Epithelial cell of proximal tubule (primary cell): ENCODE data around the gene CCDC97. TPM values are rescaled to one million over a fixed set of nuclear protein-coding genes. Genes with fewer than 3 reads are reported as not detected.

Experiments used
- DNase-seq: peaks from one replicate; pipeline ENCODE4 v3.0.0-alpha.2; 2011; ENCODE audit warnings: low read depth
- H3K4me3 ChIP-seq: 2 replicates; pipeline ENCODE4 v1.5.1; 2011; ENCODE audit warnings: low read depth, mild to moderate bottlenecking, low read length
- CTCF ChIP-seq: conservative IDR thresholded peaks from 2 replicates; pipeline ENCODE4 v1.5.1; 2012; ENCODE audit warnings: low read depth, mild to moderate bottlenecking, low read length
- total RNA-seq: library from RNA; depleted of rRNA; stranded (reverse); fragments of >200 nt; gene quantifications from 2 replicates; pipeline ENCODE4 v1.2.3, GENCODE V29; 2015

CCDC97 gene
- total RNA-seq, 1 donor from 2014 or later: 11.6 TPM

GRCh38 chr19:41328842-41329225, 18.9 kb downstream of the CCDC97 start:
- H3K4me3 ChIP-seq: no peak overlapping the region

GRCh38 chr19:41330481-41330880, 20.5 kb downstream of the CCDC97 start:
- no peak for DNase-seq
- no peak for TF ChIP-seq CTCF
- H3K4me3 ChIP-seq: no peak overlapping the region

More at GRCh38 chr19:41328842-41329225, 18.9 kb downstream of the CCDC97 start:
- DNase-seq: no peak
- TF ChIP-seq CTCF: no peak

- TF ChIP-seq CTCF: no peak
- H3K4me3 ChIP-seq: no peak overlapping the region
- DNase-seq: no peak
These were observed 21.1 kb downstream of the CCDC97 start for GRCh38 chr19:41330946-41331678.

GRCh38 chr19:41332000-41332399, 22.0 kb downstream of the CCDC97 start:
- TF ChIP-seq CTCF: no peak
- DNase-seq: no peak

GRCh38 chr19:41332468-41332867, 22.5 kb downstream of the CCDC97 start:
- no peak overlapping the region for H3K4me3 ChIP-seq
- TF ChIP-seq CTCF: no peak
- no peak for DNase-seq

More at GRCh38 chr19:41332000-41332399, 22.0 kb downstream of the CCDC97 start:
- no peak overlapping the region for H3K4me3 ChIP-seq

- no peak for TF ChIP-seq CTCF
- H3K4me3 ChIP-seq: no peak overlapping the region
- DNase-seq: no peak
These were observed 24.8 kb downstream of the CCDC97 start for GRCh38 chr19:41334793-41335192.

- no peak for TF ChIP-seq CTCF
- no peak for DNase-seq
- no peak overlapping the region for H3K4me3 ChIP-seq
These were observed 25.5 kb downstream of the CCDC97 start for GRCh38 chr19:41335467-41335866.
